Tibial nerve (tissue), 4 donors: Measurements from ENCODE around the gene ATP8A1. TPM values are rescaled to one million over a fixed set of nuclear protein-coding genes. Genes with fewer than 3 reads are reported as not detected.
A peak's percentile ranks its signal among the peaks of the same experiment; 100 is the strongest.

ENCODE experiments used
- DNase-seq, 2 donors: peaks; one replicate each; pipeline ENCODE4 v3.0.0-alpha.2; 2019; ENCODE audit warnings: low spot score in 2 of 2
- H3K27ac ChIP-seq, 4 donors: fragments of 200-600 bp; sonication (generic) in 3 of 4; one replicate each; pipeline ENCODE4 v1.5.1; 2017 to 2019; ENCODE audit warnings: mild to moderate bottlenecking in 1 of 4
- H3K27me3 ChIP-seq, 2 donors: fragments of 200-600 bp; sonication (generic) in 1 of 2; one replicate each; pipeline versions ENCODE4 v1.5.1 to v1.6.0; 2017 to 2019
- H3K36me3 ChIP-seq, 3 donors: fragments of 200-600 bp; sonication (generic); one replicate each; pipeline ENCODE4 v1.5.1; 2018 to 2019
- H3K4me1 ChIP-seq, 4 donors: fragments of 200-600 bp; sonication (generic) in 3 of 4; one replicate each; pipeline ENCODE4 v1.5.1; 2017 to 2019
- H3K4me3 ChIP-seq, 4 donors: fragments of 200-600 bp; sonication (generic) in 3 of 4; one replicate each; pipeline ENCODE4 v1.5.1; 2017 to 2019; ENCODE audit warnings: mild to moderate bottlenecking in 1 of 4, moderate library complexity in 1 of 4
- H3K9me3 ChIP-seq, 4 donors: fragments of 200-600 bp; sonication (generic) in 3 of 4; one replicate each; pipeline ENCODE4 v1.5.1; 2017 to 2019
- EP300 ChIP-seq, 2 donors: sonication (generic); formaldehyde crosslinking; IDR thresholded peaks; one replicate each; pipeline ENCODE4 v1.6.1; 2017; ENCODE audit warnings: antibody characterized with exemption in 2 of 2, mild to moderate bottlenecking in 1 of 2
- POLR2A ChIP-seq, 2 donors: fragments of 450-650 bp; IDR thresholded peaks; one replicate each; pipeline ENCODE4 v1.6.1; 2017; ENCODE audit warnings: antibody characterized with exemption in 2 of 2, mild to moderate bottlenecking in 2 of 2, moderate library complexity in 2 of 2
- WGBS, 2 donors: methylation state at CpG; one replicate each; pipeline ENCODE4 v1.1.5; 2018; 5-methylcytosine and 5-hydroxymethylcytosine counted together
- total RNA-seq, 4 donors: library from RNA; depleted of rRNA; stranded (reverse); fragments of >200 nt; gene quantifications; one replicate each; pipeline ENCODE4 v1.1.0, GENCODE V29; 2016
- TF ChIP-seq, protein P1 (sequence below), 5 experiments: fragments of 200-600 bp in 3 of 5; fragments of 450-650 bp in 2 of 5; sonication (generic) in 3 of 5; IDR thresholded peaks; one replicate each; pipeline ENCODE4 v1.5.1; 2016 to 2019; ENCODE audit warnings: antibody characterized with exemption in 5 of 5, mild to moderate bottlenecking in 3 of 5, moderate library complexity in 2 of 5

ATP8A1 gene
- total RNA-seq, 4 donors from 2014 or later = 57.9 to 79.7 (median 64.9) TPM

DNA sequence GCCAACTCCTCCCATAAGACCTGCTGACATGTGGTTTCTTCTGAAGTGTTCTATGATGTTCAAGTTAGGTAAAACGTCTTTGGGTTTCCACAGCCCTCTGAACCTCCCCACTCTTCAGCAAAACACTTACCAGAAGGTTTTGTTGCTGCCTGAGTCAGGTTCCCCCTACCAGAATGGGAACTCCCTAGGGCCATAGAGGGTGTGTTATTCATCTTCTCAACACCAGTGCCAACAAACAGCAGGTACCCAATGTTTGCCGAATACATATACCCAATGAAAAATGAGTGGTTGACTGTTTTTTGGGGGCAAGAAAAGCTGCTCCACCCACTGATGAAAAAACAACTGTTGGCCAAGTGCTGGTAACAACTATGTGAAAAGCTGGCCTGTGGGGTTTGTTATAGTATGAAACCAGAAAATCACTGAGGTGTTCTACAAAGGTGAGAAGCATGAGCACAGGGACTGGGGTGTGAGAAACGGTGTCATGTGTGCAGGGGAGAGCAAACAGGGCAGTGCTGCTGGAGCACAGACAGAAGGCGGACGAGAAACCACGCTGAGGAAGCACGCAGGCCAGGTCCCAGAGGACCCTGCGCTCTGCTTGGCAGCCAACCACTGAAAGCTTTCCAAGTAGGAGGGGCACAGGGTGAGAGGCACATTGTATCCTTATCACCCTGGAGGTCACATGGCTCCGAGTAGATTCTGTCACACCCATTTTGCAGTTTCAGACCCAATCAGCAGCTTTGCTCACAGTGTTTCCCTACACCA lies 28.8 kb downstream of the ATP8A1 start:
- 33 to 34% methylated on average over 9 of the region's 9 CpGs for WGBS, 2 donors
- Histone ChIP-seq H3K27me3 (no peaks in the 10 kb centered on the region), H3K4me1 (peaks cover 0 to 46% (median 27%) of the 10 kb centered on the region in 4 donors), H3K36me3 (peaks cover 0 to 6% (median 0%) of the 10 kb centered on the region in 3 donors), H3K9me3 (no peaks in the 10 kb centered on the region), H3K27ac (peak overlapping the region in 1 of 4 donors; percentile 9), H3K4me3 (no peak overlapping the region)
- DNase-seq = peak; percentile 63 to 68
- TF ChIP-seq POLR2A (IDR thresholded peaks at IDR 0.05) (no peak), EP300 (IDR thresholded peaks at IDR 0.05) (peak in 1 of 2 donors; percentile 59)
- TF ChIP-seq, protein P1, sequence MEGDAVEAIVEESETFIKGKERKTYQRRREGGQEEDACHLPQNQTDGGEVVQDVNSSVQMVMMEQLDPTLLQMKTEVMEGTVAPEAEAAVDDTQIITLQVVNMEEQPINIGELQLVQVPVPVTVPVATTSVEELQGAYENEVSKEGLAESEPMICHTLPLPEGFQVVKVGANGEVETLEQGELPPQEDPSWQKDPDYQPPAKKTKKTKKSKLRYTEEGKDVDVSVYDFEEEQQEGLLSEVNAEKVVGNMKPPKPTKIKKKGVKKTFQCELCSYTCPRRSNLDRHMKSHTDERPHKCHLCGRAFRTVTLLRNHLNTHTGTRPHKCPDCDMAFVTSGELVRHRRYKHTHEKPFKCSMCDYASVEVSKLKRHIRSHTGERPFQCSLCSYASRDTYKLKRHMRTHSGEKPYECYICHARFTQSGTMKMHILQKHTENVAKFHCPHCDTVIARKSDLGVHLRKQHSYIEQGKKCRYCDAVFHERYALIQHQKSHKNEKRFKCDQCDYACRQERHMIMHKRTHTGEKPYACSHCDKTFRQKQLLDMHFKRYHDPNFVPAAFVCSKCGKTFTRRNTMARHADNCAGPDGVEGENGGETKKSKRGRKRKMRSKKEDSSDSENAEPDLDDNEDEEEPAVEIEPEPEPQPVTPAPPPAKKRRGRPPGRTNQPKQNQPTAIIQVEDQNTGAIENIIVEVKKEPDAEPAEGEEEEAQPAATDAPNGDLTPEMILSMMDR (IDR thresholded peaks at IDR 0.05) = no peak

DNA sequence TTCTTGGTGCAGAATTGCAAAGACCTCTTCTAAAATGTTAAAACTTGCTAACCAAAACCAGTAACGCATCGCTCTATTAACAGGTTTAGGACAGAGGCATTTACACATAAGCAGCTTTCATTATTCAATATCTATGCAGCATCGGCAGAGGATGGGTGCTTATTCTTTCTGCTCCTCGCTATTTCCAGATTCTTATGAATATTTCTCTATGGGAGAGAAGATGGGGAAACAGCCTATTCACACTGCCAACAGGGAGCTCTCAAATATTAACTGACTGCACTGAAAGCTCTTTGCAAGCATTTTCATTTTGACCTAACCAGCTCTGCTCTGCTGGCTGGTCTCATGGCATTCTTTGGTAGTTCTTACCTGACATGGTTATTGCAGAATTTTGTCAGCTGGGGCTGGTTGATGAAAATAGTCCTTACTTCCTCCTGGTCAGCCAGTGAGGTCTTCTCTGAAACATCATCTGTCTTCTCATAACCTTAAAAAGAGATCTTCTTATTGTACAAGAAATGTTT lies 30.2 kb downstream of the ATP8A1 start:
- Histone ChIP-seq H3K4me1 (peaks cover 0 to 35% (median 22%) of the 10 kb centered on the region in 4 donors), H3K27ac (no peak overlapping the region), H3K4me3 (no peak overlapping the region), H3K27me3 (no peaks in the 10 kb centered on the region), H3K9me3 (no peaks in the 10 kb centered on the region), H3K36me3 (peaks cover 0 to 18% (median 0%) of the 10 kb centered on the region in 3 donors)
- 78 to 94% methylated on average over 4 of the region's 4 CpGs for WGBS, 2 donors
- no peak for TF ChIP-seq EP300 (IDR thresholded peaks at IDR 0.05)
- DNase-seq = no peak

DNA sequence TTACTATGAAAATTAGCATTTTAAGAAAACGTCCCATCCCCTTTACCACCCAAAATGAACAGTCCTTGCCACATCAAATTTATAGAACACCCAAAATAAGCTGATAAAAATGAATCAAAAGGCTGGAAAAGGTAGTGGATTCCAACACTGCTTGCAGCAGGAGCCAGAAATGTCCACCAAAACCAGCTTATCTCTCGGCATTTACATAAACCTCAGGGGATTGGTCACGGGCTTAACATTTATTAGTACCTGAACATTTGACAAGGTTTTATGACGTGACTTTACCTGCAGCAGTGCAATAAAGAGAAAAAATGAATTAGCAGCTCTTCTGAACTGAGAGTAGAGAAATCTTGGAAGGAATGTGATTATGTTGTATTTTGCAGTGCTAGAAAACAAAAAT lies 31.6 kb downstream of the ATP8A1 start:
- DNase-seq = no peak
- Histone ChIP-seq H3K36me3 (peaks cover 0 to 18% (median 0%) of the 10 kb centered on the region in 3 donors), H3K4me1 (peaks cover 0 to 35% (median 22%) of the 10 kb centered on the region in 4 donors), H3K9me3 (no peaks in the 10 kb centered on the region), H3K27me3 (no peaks in the 10 kb centered on the region), H3K4me3 (no peak overlapping the region), H3K27ac (no peak overlapping the region)
- TF ChIP-seq POLR2A (IDR thresholded peaks at IDR 0.05) = no peak
- TF ChIP-seq, protein P1 (IDR thresholded peaks at IDR 0.05) = no peak
- TF ChIP-seq EP300 (IDR thresholded peaks at IDR 0.05) = no peak
- WGBS, 2 donors = 81 to 82% methylated on average over 4 of the region's 4 CpGs

DNA sequence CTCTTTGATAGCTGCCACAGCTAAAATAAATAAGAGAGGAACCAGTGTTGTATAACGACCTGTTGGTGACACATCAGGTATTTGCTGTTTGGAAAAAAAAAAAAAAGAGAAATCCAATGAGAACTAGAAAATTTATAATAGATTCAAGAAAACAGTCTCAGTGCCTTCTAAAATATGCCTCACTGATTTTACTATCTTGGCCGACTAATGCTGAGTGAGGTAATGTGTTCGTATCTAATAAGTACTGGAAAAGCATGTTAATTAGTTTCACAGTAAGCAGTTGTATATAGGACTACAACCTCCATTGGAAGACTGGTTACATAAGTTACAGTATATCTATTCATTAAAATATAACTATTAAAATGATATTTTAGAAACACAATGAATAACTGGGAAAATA lies 32.4 kb downstream of the ATP8A1 start:
- 88 to 95% methylated on average over 3 of the region's 3 CpGs for WGBS, 2 donors
- no peak overlapping the region for H3K27ac ChIP-seq
- H3K9me3 ChIP-seq = no peaks in the 10 kb centered on the region
- no peak for DNase-seq
- H3K4me1 ChIP-seq = peaks cover 0 to 35% (median 22%) of the 10 kb centered on the region in 4 donors
- TF ChIP-seq POLR2A (IDR thresholded peaks at IDR 0.05) (no peak), EP300 (IDR thresholded peaks at IDR 0.05) (no peak)
- TF ChIP-seq, protein P1 (IDR thresholded peaks at IDR 0.05) = no peak
- no peaks in the 10 kb centered on the region for H3K27me3 ChIP-seq
- H3K36me3 ChIP-seq = peaks cover 0 to 18% (median 0%) of the 10 kb centered on the region in 3 donors
- no peak overlapping the region for H3K4me3 ChIP-seq

DNA sequence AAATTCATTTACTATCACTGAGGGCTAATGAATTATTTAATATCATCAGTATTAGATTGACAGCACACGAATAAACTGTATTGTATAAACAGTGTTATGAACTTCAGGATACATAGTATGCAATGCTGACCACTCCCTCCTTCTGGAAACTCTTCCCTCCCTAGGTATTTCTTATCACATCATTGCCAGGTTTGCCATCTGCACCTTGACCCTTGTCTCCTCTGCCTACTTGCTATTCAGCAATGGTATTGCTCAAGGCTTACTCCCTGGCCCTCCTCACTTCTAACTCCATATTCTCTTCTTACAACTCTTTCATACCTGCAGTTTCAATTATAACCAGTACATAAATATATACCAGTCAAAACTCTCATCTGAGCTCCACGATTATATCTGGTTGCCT lies 38.9 kb downstream of the ATP8A1 start:
- Histone ChIP-seq H3K4me1 (peaks cover 0 to 5% (median 0%) of the 10 kb centered on the region in 4 donors), H3K36me3 (peaks cover 0 to 29% (median 0%) of the 10 kb centered on the region in 3 donors), H3K27me3 (no peaks in the 10 kb centered on the region), H3K27ac (no peak overlapping the region), H3K4me3 (no peak overlapping the region), H3K9me3 (no peaks in the 10 kb centered on the region)
- WGBS, 2 donors = 86 to 88% methylated on average over 2 of the region's 2 CpGs
- DNase-seq = no peak
- TF ChIP-seq, protein P1 (IDR thresholded peaks at IDR 0.05) = no peak
- TF ChIP-seq POLR2A (IDR thresholded peaks at IDR 0.05) = no peak
- TF ChIP-seq EP300 (IDR thresholded peaks at IDR 0.05) = no peak
